H1 (cell line): Measurements from ENCODE around the gene TMEM169. TPM values are rescaled to one million over a fixed set of nuclear protein-coding genes. Genes with fewer than 3 reads are reported as not detected.

Experiments used
- CTCF ChIA-PET: fragments of 300-600 bp; sonication (Branson Sonifier 250); formaldehyde crosslinking; loops from one replicate; lab custom pipeline; 2021; ENCODE audit not compliant: partially characterized antibody; lab: Charles Lee
- POLR2A ChIA-PET: fragments of 300-600 bp; sonication (Branson Sonifier 250); formaldehyde crosslinking; loops from one replicate; lab custom pipeline; 2021; ENCODE audit warnings: inconsistent platforms; ENCODE audit not compliant: partially characterized antibody; lab: Charles Lee
- DNase-seq, 2 experiments: peaks; one replicate each; pipeline versions ENCODE4 v3.0.0 to v3.0.0-alpha.2; 2010 to 2022; ENCODE audit warnings: low spot score in 2 of 2, low read depth in 1 of 2, mixed read lengths in 1 of 2
- FAIRE-seq: peaks from 2 replicates; lab custom pipeline; 2011; peaks lifted over from hg19 to GRCh38; lab: Jason Lieb, UNC
- H2AFZ ChIP-seq: 2 replicates; pipeline ENCODE4 v1.8.1; 2012; ENCODE audit warnings: low read length, inconsistent platforms
- H2AK5ac ChIP-seq: 2 replicates; pipeline ENCODE4 v1.6.1; 2013; ENCODE audit warnings: low read depth, low read length
- H2BK120ac ChIP-seq: replicated peaks from 2 replicates; pipeline ENCODE3; 2013; ENCODE audit warnings: low read depth, low read length, inconsistent platforms
- H2BK12ac ChIP-seq: 2 replicates; pipeline ENCODE4 v1.6.1; 2013; ENCODE audit warnings: low read depth, low read length
- H2BK15ac ChIP-seq: 2 replicates; pipeline ENCODE4 v1.6.1; 2013; ENCODE audit warnings: low read length
- H2BK20ac ChIP-seq: 2 replicates; pipeline ENCODE4 v1.6.1; 2013; ENCODE audit warnings: low read length
- H2BK5ac ChIP-seq: 2 replicates; pipeline ENCODE4 v1.6.1; 2013; ENCODE audit warnings: low read depth, low read length
- H3K14ac ChIP-seq: 2 replicates; pipeline ENCODE4 v1.6.1; 2013; ENCODE audit warnings: inconsistent platforms; ENCODE audit not compliant: insufficient read length
- H3K18ac ChIP-seq: 2 replicates; pipeline ENCODE4 v1.6.1; 2013; ENCODE audit warnings: low read length; ENCODE audit errors: extremely low read depth
- H3K23ac ChIP-seq: 2 replicates; pipeline ENCODE4 v1.6.1; 2013; ENCODE audit warnings: inconsistent platforms; ENCODE audit not compliant: insufficient read length
- H3K23me2 ChIP-seq: 2 replicates; pipeline ENCODE4 v1.6.1; 2013; ENCODE audit warnings: low read depth, low read length
- H3K27ac ChIP-seq: 2 replicates; pipeline ENCODE4 v1.6.1; 2011; ENCODE audit warnings: low read depth, low read length, inconsistent platforms
- H3K27me3 ChIP-seq, 4 experiments: replicated peaks in 1 of 4; 1 replicate in 1 of 4; 2 replicates in 3 of 4; pipeline versions ENCODE4 v1.6.1 to v1.8.1; 2011 to 2013; ENCODE audit warnings: low read length in 3 of 4, mild to moderate bottlenecking in 3 of 4, inconsistent platforms in 2 of 4, mixed read lengths in 2 of 4, moderate library complexity in 1 of 4; ENCODE audit not compliant: control insufficient read depth in 3 of 4, insufficient read depth in 3 of 4; ENCODE audit errors: extremely low read depth in 1 of 4
- H3K36me3 ChIP-seq, 4 experiments: 2 replicates each; pipeline versions ENCODE4 v1.6.1 to v1.8.1; 2011 to 2013; ENCODE audit warnings: mild to moderate bottlenecking in 4 of 4, low read length in 3 of 4, moderate library complexity in 2 of 4, control low read depth in 1 of 4, inconsistent platforms in 1 of 4; ENCODE audit not compliant: insufficient read depth in 4 of 4, control insufficient read depth in 2 of 4
- H3K4ac ChIP-seq: replicated peaks from 2 replicates; pipeline ENCODE3; 2013; ENCODE audit warnings: low read length, low read depth, mixed read lengths, inconsistent platforms; ENCODE audit not compliant: insufficient read length
- H3K4me1 ChIP-seq, 4 experiments: replicated peaks in 1 of 4; 1 replicate in 1 of 4; 2 replicates in 3 of 4; pipeline versions ENCODE4 v1.6.1 to v1.8.1; 2011 to 2013; ENCODE audit warnings: low read length in 3 of 4, inconsistent platforms in 2 of 4, mixed read lengths in 1 of 4; ENCODE audit not compliant: insufficient read depth in 4 of 4, control insufficient read depth in 3 of 4
- H3K4me2 ChIP-seq, 2 experiments: 2 replicates each; pipeline versions ENCODE4 v1.6.1 to v1.8.1; 2011 to 2013; ENCODE audit warnings: low read depth in 2 of 2, low read length in 2 of 2, control low read depth in 1 of 2, inconsistent platforms in 1 of 2, mild to moderate bottlenecking in 1 of 2; ENCODE audit not compliant: insufficient read depth in 1 of 2
- H3K4me3 ChIP-seq, 4 experiments: fragments of 200-600, 300-600 bp in 1 of 4; sonication (generic), shearing (Covaris generic), sonication (Bioruptor Twin) in 1 of 4; 2 replicates each; pipeline versions ENCODE4 v1.5.1 to v1.8.1; 2011 to 2016; ENCODE audit warnings: low read length in 4 of 4, low read depth in 3 of 4, control low read depth in 2 of 4, inconsistent platforms in 2 of 4, mild to moderate bottlenecking in 2 of 4, mixed read lengths in 1 of 4, moderate library complexity in 1 of 4; ENCODE audit not compliant: insufficient read depth in 2 of 4; ENCODE audit errors: extremely low read depth in 1 of 4
- H3K56ac ChIP-seq: replicated peaks from 2 replicates; pipeline ENCODE3; 2013; ENCODE audit warnings: low read depth, mild to moderate bottlenecking, mixed read lengths, low read length, inconsistent platforms; ENCODE audit not compliant: insufficient read length
- H3K79me1 ChIP-seq: 2 replicates; pipeline ENCODE4 v1.6.1; 2013; ENCODE audit warnings: low read depth, low read length, control low read depth
- H3K79me2 ChIP-seq, 2 experiments: 2 replicates each; pipeline versions ENCODE4 v1.6.1 to v1.8.1; 2012 to 2013; ENCODE audit warnings: low read length in 2 of 2, mild to moderate bottlenecking in 2 of 2, inconsistent platforms in 1 of 2; ENCODE audit not compliant: insufficient read depth in 2 of 2, control insufficient read depth in 1 of 2
- H3K9ac ChIP-seq, 4 experiments: replicated peaks in 1 of 4; 1 replicate in 1 of 4; 2 replicates in 3 of 4; pipeline versions ENCODE4 v1.6.1 to v1.8.1; 2011 to 2013; ENCODE audit warnings: low read depth in 3 of 4, low read length in 3 of 4, control low read depth in 2 of 4, mild to moderate bottlenecking in 2 of 4, moderate library complexity in 2 of 4, inconsistent platforms in 1 of 4; ENCODE audit errors: extremely low read depth in 1 of 4
- H3K9me3 ChIP-seq, 2 experiments: 2 replicates each; pipeline versions ENCODE4 v1.6.1 to v1.8.1; 2012 to 2013; ENCODE audit warnings: mild to moderate bottlenecking in 2 of 2, moderate library complexity in 2 of 2, control low read depth in 1 of 2, inconsistent platforms in 1 of 2, low read depth in 1 of 2, low read length in 1 of 2, mixed read lengths in 1 of 2; ENCODE audit not compliant: insufficient read depth in 2 of 2
- H4K20me1 ChIP-seq, 2 experiments: replicated peaks in 1 of 2; 2 replicates each; pipeline versions ENCODE3 to v1.8.1; 2011 to 2013; ENCODE audit warnings: inconsistent platforms in 2 of 2, low read length in 2 of 2, mild to moderate bottlenecking in 1 of 2; ENCODE audit not compliant: insufficient read depth in 2 of 2, control insufficient read depth in 1 of 2
- H4K5ac ChIP-seq: 2 replicates; pipeline ENCODE4 v1.6.1; 2013; ENCODE audit warnings: low read length, low read depth, mixed read lengths, inconsistent platforms; ENCODE audit not compliant: insufficient read length
- H4K8ac ChIP-seq: 2 replicates; pipeline ENCODE4 v1.8.0; 2013; ENCODE audit warnings: mild to moderate bottlenecking, moderate library complexity, low read length, inconsistent platforms; ENCODE audit not compliant: insufficient read depth; ENCODE audit errors: extremely low read depth
- H4K91ac ChIP-seq: replicated peaks from 2 replicates; pipeline ENCODE3; 2013; ENCODE audit warnings: low read length, mixed read lengths, inconsistent platforms; ENCODE audit not compliant: insufficient read length
- CTBP2 ChIP-seq: IDR thresholded peaks from 2 replicates; pipeline ENCODE4 v1.7.0; 2011; ENCODE audit warnings: borderline replicate concordance, mild to moderate bottlenecking, moderate library complexity, mixed read lengths, low read length; ENCODE audit not compliant: insufficient read depth, insufficient read length
- HDAC2 ChIP-seq, 2 experiments: fragments of 300-600 bp in 1 of 2; sonication (generic) in 1 of 2; IDR thresholded peaks; 2 replicates each; pipeline ENCODE4 v1.6.1; 2011 to 2012; ENCODE audit warnings: low read depth in 2 of 2, low read length in 2 of 2, mild to moderate bottlenecking in 2 of 2, moderate library complexity in 2 of 2, borderline replicate concordance in 1 of 2, inconsistent platforms in 1 of 2
- RAD21 ChIP-seq, 2 experiments: IDR thresholded peaks in 1 of 2; conservative IDR thresholded peaks in 1 of 2; 2 replicates each; pipeline ENCODE4 v1.6.1; 2011; ENCODE audit warnings: low read depth in 2 of 2, low read length in 2 of 2, improper control_type of control experiment in 1 of 2, inconsistent platforms in 1 of 2, mild to moderate bottlenecking in 1 of 2, moderate library complexity in 1 of 2
- WGBS, 2 experiments: shearing (Covaris generic) in 1 of 2; methylation state at CpG; one replicate each; pipeline versions ENCODE4 v1.1.6 to v1.1.7; 2013 to 2015; ENCODE audit warnings: low lambda C conversion rate in 2 of 2, mixed read lengths in 2 of 2, inconsistent platforms in 1 of 2, low coverage in 1 of 2, missing lambda C conversion rate in 1 of 2; ENCODE audit not compliant: insufficient replicate concordance in 2 of 2, insufficient coverage in 1 of 2, insufficient read length in 1 of 2; ENCODE audit errors: extremely low coverage in 1 of 2, missing lambda C conversion rate in 1 of 2; 5-methylcytosine and 5-hydroxymethylcytosine counted together
- polyA plus RNA-seq, 7 experiments: library from polyadenylated mRNA; depleted of rRNA in 3 of 7; stranded (reverse) in 5 of 7; unstranded in 2 of 7; fragments of >200 nt in 5 of 7; fragments of 200-250 nt in 2 of 7; gene quantifications; 1 replicate in 5 of 7; 2 replicates in 1 of 7; 4 replicates in 1 of 7; pipeline versions ENCODE4 v1.2.1 to v1.2.3, GENCODE V29; 2011 to 2013; ENCODE audit warnings: missing spikeins in 2 of 7, mixed read lengths in 2 of 7
- total RNA-seq: library from RNA; stranded (reverse); fragmentation: NEBNext Ultra II Directional; extraction: Animal tissue kit (Norgen Biotek cat#: 25700); gene quantifications from 2 replicates; pipeline ENCODE4 v1.2.1, GENCODE V29; 2021
- TF ChIP-seq, protein P1 (sequence below): IDR thresholded peaks from 2 replicates; pipeline ENCODE4 v1.6.1; 2012; ENCODE audit warnings: inconsistent platforms

Gene TMEM169
- total and polyA plus RNA-seq, 2 of the 8 experiments (the other 6 are each of a cell fraction or from before 2014, with no cell fraction given): 0.41 to 2.4 TPM

DNA sequence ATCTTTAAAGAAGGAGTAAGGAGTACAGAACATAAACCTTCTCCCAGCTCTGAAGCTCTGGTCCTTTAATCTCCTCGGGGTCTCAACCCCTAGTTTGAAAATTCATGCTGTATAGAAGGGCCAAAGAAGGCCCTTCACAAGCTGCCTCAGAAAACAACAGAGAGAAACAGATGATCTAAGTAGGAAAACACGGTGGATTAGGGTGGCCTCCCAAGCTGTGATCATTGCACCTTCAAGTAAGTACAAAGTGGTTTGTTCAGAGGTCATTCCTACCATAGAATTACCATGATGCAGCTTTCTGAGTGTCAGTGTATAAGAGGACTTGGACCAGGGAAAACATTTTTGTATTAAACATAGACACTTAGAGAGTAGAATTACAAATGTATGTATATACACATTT, 10.9 kb downstream of the TMEM169 start:
- H3K23me2 ChIP-seq: no peaks in the 10 kb centered on the region
- H3K79me1 ChIP-seq: no peaks in the 10 kb centered on the region
- H3K23ac ChIP-seq: no peak overlapping the region
- no peak overlapping the region for H3K4me2 ChIP-seq
- H2BK120ac ChIP-seq: no peak overlapping the region
- H3K27me3 ChIP-seq: no peaks in the 10 kb centered on the region
- no peak overlapping the region for H3K14ac ChIP-seq
- no peaks in the 10 kb centered on the region for H3K79me2 ChIP-seq
- no peak overlapping the region for H3K4me3 ChIP-seq
- CTCF ChIA-PET: interaction anchor here (1.1 to 1.4 kb wide), 5 partner anchors 9 to 22 kb away, joined by 3 to 6 read pairs (median 3); no protein-coding TSS in a partner anchor
- H3K18ac ChIP-seq: no peak overlapping the region
- no peak overlapping the region for H2BK15ac ChIP-seq
- FAIRE-seq (no peak), DNase-seq (no peak)
- no peaks in the 10 kb centered on the region for H3K4me1 ChIP-seq
- H2AFZ ChIP-seq: no peak overlapping the region
- no peak overlapping the region for H3K4ac ChIP-seq
- H3K56ac ChIP-seq: no peak overlapping the region
- no peak overlapping the region for H2BK20ac ChIP-seq
- H4K5ac ChIP-seq: no peak overlapping the region
- 87% methylated on average over 2 of the region's 2 CpGs; no CpG with 5 or more reads in 1 of the 2 experiments for WGBS, 2 experiments
- no peak overlapping the region for H2BK5ac ChIP-seq
- POLR2A ChIA-PET: interaction anchor here (1.9 to 3.4 kb wide), 4 partner anchors 10 to 27 kb away, joined by 5 to 27 read pairs (median 7); partner anchors contain the start of genes PECR, TMEM169 and XRCC5
- H4K91ac ChIP-seq: no peak overlapping the region
- no peak overlapping the region for H3K9ac ChIP-seq
- H4K20me1 ChIP-seq: no peaks in the 10 kb centered on the region
- H3K9me3 ChIP-seq: no peaks in the 10 kb centered on the region
- H2AK5ac ChIP-seq: no peak overlapping the region
- no peaks in the 10 kb centered on the region for H3K36me3 ChIP-seq
- H3K27ac ChIP-seq: no peak overlapping the region
- no peak overlapping the region for H2BK12ac ChIP-seq
- H4K8ac ChIP-seq: no peak overlapping the region
- TF ChIP-seq, protein P1, sequence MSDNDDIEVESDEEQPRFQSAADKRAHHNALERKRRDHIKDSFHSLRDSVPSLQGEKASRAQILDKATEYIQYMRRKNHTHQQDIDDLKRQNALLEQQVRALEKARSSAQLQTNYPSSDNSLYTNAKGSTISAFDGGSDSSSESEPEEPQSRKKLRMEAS: no peak
- TF ChIP-seq HDAC2 (IDR thresholded peaks at IDR 0.05; ENCODE audit: borderline replicate concordance in 1 of 2, low read depth in 2 of 2, low read length in 2 of 2): no peak
- TF ChIP-seq RAD21 (IDR thresholded peaks at IDR 0.05 in 1 of 2, conservative IDR thresholded peaks at IDR 0.05 in 1 of 2; ENCODE audit: low read depth in 2 of 2, low read length in 2 of 2): no peak
- TF ChIP-seq CTBP2: no peak
